Keratinocyte (primary cell): ENCODE data around the gene HOMER2. TPM values are rescaled to one million over a fixed set of nuclear protein-coding genes. Genes with fewer than 3 reads are reported as not detected.

Experiments used
- DNase-seq: peaks from one replicate; pipeline ENCODE4 v3.0.0-alpha.2; 2011; ENCODE audit warnings: low read depth, missing footprints, low spot score
- FAIRE-seq: peaks from 2 replicates; lab custom pipeline; 2011; peaks lifted over from hg19 to GRCh38; lab: Jason Lieb, UNC
- H2AFZ ChIP-seq: 2 replicates; pipeline ENCODE4 v1.6.0; 2012; ENCODE audit warnings: low read length, control low read depth, inconsistent platforms; ENCODE audit not compliant: control insufficient read depth
- H3K27ac ChIP-seq: 2 replicates; pipeline ENCODE4 v1.5.1; 2011; ENCODE audit warnings: low read length; ENCODE audit not compliant: control insufficient read depth, insufficient read depth
- H3K27me3 ChIP-seq: 3 replicates; pipeline ENCODE4 v1.6.0; 2011; ENCODE audit warnings: low read length; ENCODE audit not compliant: control insufficient read depth, insufficient read depth; ENCODE audit errors: extremely low read depth
- H3K36me3 ChIP-seq, 2 experiments: 2 replicates in 1 of 2; 3 replicates in 1 of 2; pipeline ENCODE4 v1.5.1; 2011; ENCODE audit warnings: low read length in 2 of 2, mild to moderate bottlenecking in 1 of 2; ENCODE audit not compliant: control insufficient read depth in 2 of 2, insufficient read depth in 2 of 2; ENCODE audit errors: extremely low read depth in 1 of 2
- H3K4me1 ChIP-seq: 3 replicates; pipeline ENCODE4 v1.5.1; 2011; ENCODE audit warnings: low read length; ENCODE audit not compliant: control insufficient read depth, insufficient read depth; ENCODE audit errors: extremely low read depth
- H3K4me2 ChIP-seq: 3 replicates; pipeline ENCODE4 v1.6.0; 2011; ENCODE audit warnings: low read depth, low read length; ENCODE audit not compliant: control insufficient read depth, insufficient read depth; ENCODE audit errors: extremely low read depth
- H3K4me3 ChIP-seq, 3 experiments: fragments of 200-600 bp in 1 of 3; sonication (generic) in 1 of 3; 2 replicates in 2 of 3; 3 replicates in 1 of 3; pipeline ENCODE4 v1.5.1; 2011 to 2016; ENCODE audit warnings: low read length in 3 of 3, mild to moderate bottlenecking in 3 of 3, control low read depth in 2 of 3, inconsistent platforms in 1 of 3, low read depth in 1 of 3, mixed read lengths in 1 of 3, mixed run types in 1 of 3, moderate library complexity in 1 of 3; ENCODE audit not compliant: control insufficient read depth in 2 of 3, insufficient read depth in 2 of 3; ENCODE audit errors: extremely low read depth in 1 of 3
- H3K79me2 ChIP-seq: 2 replicates; pipeline ENCODE4 v1.6.0; 2012; ENCODE audit warnings: low read length; ENCODE audit not compliant: control insufficient read depth, insufficient read depth
- H3K9ac ChIP-seq: 3 replicates; pipeline ENCODE4 v1.6.0; 2011; ENCODE audit warnings: low read length; ENCODE audit not compliant: control insufficient read depth, insufficient read depth; ENCODE audit errors: extremely low read depth
- H3K9me1 ChIP-seq: 3 replicates; pipeline ENCODE4 v1.6.0; 2011; ENCODE audit warnings: low read length; ENCODE audit not compliant: control insufficient read depth, insufficient read depth; ENCODE audit errors: extremely low read depth
- H3K9me3 ChIP-seq: 2 replicates; pipeline ENCODE4 v1.5.1; 2012; ENCODE audit warnings: low read depth, low read length; ENCODE audit not compliant: control insufficient read depth
- H4K20me1 ChIP-seq: 3 replicates; pipeline ENCODE4 v1.6.0; 2011; ENCODE audit warnings: low read length; ENCODE audit not compliant: control insufficient read depth, insufficient read depth; ENCODE audit errors: extremely low read depth
- EZH2 ChIP-seq: IDR thresholded peaks from one replicate; pipeline ENCODE4 v1.6.1; 2012; ENCODE audit warnings: inconsistent platforms, mild to moderate bottlenecking, low read length, moderate library complexity
- dilution Hi-C: fragments of 300-500 bp; cut with MboI; formaldehyde crosslinking; loops from one replicate; pipeline ENCODE4 v1.7.0; 2020; ENCODE audit warnings: low sequenced_read_pairs; ENCODE audit not compliant: extremely low pct_ligation_motif_present
- polyA plus RNA-seq, 5 experiments: library from polyadenylated mRNA; depleted of rRNA in 3 of 5; stranded (reverse) in 3 of 5; stranded (forward) in 1 of 5; unstranded in 1 of 5; fragments of >200 nt; gene quantifications; 1 replicate in 1 of 5; 2 replicates in 3 of 5; 3 replicates in 1 of 5; pipeline versions ENCODE4 v1.2.1 to v1.2.3, GENCODE V29; 2011 to 2012; ENCODE audit warnings: missing spikeins in 2 of 5, low read depth in 1 of 5, low replicate concordance in 1 of 5
- TF ChIP-seq, protein P1 (sequence below), 3 experiments: IDR thresholded peaks in 1 of 3; conservative IDR thresholded peaks in 1 of 3; optimal IDR thresholded peaks in 1 of 3; 2 replicates in 2 of 3; 3 replicates in 1 of 3; pipeline versions ENCODE3 to v1.5.1; 2011; ENCODE audit warnings: low read length in 3 of 3, mild to moderate bottlenecking in 3 of 3, moderate library complexity in 2 of 3, control low read depth in 1 of 3, inconsistent platforms in 1 of 3; ENCODE audit not compliant: insufficient read depth in 2 of 3; ENCODE audit errors: extremely low read depth in 1 of 3

Gene HOMER2
- polyA plus RNA-seq, 1 donor (not counting 4 experiments of a cell fraction or from before 2014, with no cell fraction given): 12.4 TPM

DNA sequence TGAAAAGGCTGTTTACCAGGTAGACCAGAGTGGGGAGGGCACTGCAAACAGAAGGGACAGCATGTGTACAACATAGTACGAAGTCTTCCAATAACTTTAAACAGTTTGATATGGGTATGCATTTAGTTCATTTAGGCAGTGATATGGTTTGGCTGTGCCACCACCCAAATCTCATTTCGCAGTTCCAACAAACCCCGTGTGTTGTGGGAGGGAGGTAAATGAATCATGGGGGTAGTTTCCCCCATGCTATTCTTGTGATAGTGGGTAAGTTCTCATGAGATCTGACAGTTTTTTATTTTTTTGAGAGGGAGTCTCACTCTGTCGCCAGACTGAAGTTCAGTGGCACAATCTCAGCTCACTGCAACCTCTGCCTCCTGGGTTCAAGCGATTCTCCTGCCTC is 25.9 kb upstream of the HOMER2 start:
- Histone ChIP-seq H3K27ac (no peak overlapping the region), H3K27me3 (no peaks in the 10 kb centered on the region), H3K79me2 (no peaks in the 10 kb centered on the region), H3K4me3 (no peak overlapping the region), H3K4me2 (no peak overlapping the region), H3K9me3 (no peaks in the 10 kb centered on the region), H3K36me3 (no peaks in the 10 kb centered on the region), H3K4me1 (no peaks in the 10 kb centered on the region), H4K20me1 (no peaks in the 10 kb centered on the region), H2AFZ (no peak overlapping the region), H3K9me1 (no peaks in the 10 kb centered on the region), H3K9ac (no peak overlapping the region)
- dilution Hi-C loops: no loop called here
- DNase-seq: no peak
- no peak for TF ChIP-seq EZH2
- TF ChIP-seq, protein P1, sequence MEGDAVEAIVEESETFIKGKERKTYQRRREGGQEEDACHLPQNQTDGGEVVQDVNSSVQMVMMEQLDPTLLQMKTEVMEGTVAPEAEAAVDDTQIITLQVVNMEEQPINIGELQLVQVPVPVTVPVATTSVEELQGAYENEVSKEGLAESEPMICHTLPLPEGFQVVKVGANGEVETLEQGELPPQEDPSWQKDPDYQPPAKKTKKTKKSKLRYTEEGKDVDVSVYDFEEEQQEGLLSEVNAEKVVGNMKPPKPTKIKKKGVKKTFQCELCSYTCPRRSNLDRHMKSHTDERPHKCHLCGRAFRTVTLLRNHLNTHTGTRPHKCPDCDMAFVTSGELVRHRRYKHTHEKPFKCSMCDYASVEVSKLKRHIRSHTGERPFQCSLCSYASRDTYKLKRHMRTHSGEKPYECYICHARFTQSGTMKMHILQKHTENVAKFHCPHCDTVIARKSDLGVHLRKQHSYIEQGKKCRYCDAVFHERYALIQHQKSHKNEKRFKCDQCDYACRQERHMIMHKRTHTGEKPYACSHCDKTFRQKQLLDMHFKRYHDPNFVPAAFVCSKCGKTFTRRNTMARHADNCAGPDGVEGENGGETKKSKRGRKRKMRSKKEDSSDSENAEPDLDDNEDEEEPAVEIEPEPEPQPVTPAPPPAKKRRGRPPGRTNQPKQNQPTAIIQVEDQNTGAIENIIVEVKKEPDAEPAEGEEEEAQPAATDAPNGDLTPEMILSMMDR (optimal IDR thresholded peaks at IDR 0.05 in 1 of 3, IDR thresholded peaks at IDR 0.05 in 1 of 3, conservative IDR thresholded peaks at IDR 0.05 in 1 of 3; ENCODE audit: extremely low read depth in 1 of 3, insufficient read depth in 2 of 3, low read length in 3 of 3): no peak
- no peak for FAIRE-seq

DNA sequence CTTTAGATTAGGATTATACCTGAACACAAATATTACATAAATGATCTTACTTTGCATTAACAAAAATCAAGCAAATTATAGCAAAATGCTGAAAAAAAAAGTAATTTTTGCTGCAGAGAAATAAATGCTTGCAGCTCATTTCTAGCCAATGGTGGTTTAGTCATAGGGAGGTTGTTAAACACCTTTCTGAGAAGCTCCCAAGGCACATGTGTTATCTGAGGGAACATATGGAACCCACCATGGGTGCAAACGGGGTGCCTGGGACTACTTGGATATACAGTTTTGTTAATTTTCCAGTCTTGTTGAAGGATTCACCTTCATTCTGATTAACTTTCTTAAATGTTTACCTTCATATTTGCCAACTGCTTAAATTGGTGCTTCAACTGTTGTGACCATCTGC is 24.6 kb upstream of the HOMER2 start:
- DNase-seq (no peak), FAIRE-seq (no peak)
- H4K20me1 ChIP-seq: no peaks in the 10 kb centered on the region
- TF ChIP-seq EZH2: no peak
- TF ChIP-seq, protein P1 (optimal IDR thresholded peaks at IDR 0.05 in 1 of 3, IDR thresholded peaks at IDR 0.05 in 1 of 3, conservative IDR thresholded peaks at IDR 0.05 in 1 of 3; ENCODE audit: extremely low read depth in 1 of 3, insufficient read depth in 2 of 3, low read length in 3 of 3): no peak
- no peaks in the 10 kb centered on the region for H3K9me3 ChIP-seq
- H3K4me2 ChIP-seq: no peak overlapping the region
- dilution Hi-C loops: no loop called here
- no peak overlapping the region for H3K4me3 ChIP-seq
- H3K9ac ChIP-seq: no peak overlapping the region
- no peaks in the 10 kb centered on the region for H3K4me1 ChIP-seq
- no peak overlapping the region for H2AFZ ChIP-seq
- no peaks in the 10 kb centered on the region for H3K27me3 ChIP-seq
- no peaks in the 10 kb centered on the region for H3K36me3 ChIP-seq
- no peaks in the 10 kb centered on the region for H3K79me2 ChIP-seq
- no peaks in the 10 kb centered on the region for H3K9me1 ChIP-seq
- H3K27ac ChIP-seq: no peak overlapping the region
